GM18526 (cell line): ENCODE results near the gene EFCAB12.

Source experiments
- POLR2A ChIP-seq: IDR thresholded peaks from 3 replicates; pipeline ENCODE4 v1.6.1; 2011; ENCODE audit not compliant: insufficient read length; ENCODE audit errors: extremely low read depth

The EFCAB12 gene

GRCh38 chr3:129416415-129416814 is 12.0 kb downstream of the EFCAB12 start:
- no peak for TF ChIP-seq POLR2A

- no peak for TF ChIP-seq POLR2A
Measured at GRCh38 chr3:129415830-129416229, 12.6 kb downstream of the EFCAB12 start.

GRCh38 chr3:129415378-129415777 is 13.1 kb downstream of the EFCAB12 start:
- no peak for TF ChIP-seq POLR2A

GRCh38 chr3:129413687-129414506 is 14.5 kb downstream of the EFCAB12 start:
- TF ChIP-seq POLR2A, result no peak

- TF ChIP-seq POLR2A, result no peak
Measured at GRCh38 chr3:129412542-129413198, 15.8 kb downstream of the EFCAB12 start.

- no peak for TF ChIP-seq POLR2A
Measured at GRCh38 chr3:129410971-129411370, 17.5 kb downstream of the EFCAB12 start.

- no peak for TF ChIP-seq POLR2A
Measured at GRCh38 chr3:129409541-129409940, 18.9 kb downstream of the EFCAB12 start.

- TF ChIP-seq POLR2A, result no peak
Measured at GRCh38 chr3:129404610-129405009, 23.8 kb downstream of the EFCAB12 start.

- TF ChIP-seq POLR2A, result no peak
Measured at GRCh38 chr3:129404130-129404529, 24.3 kb downstream of the EFCAB12 start.

GRCh38 chr3:129403450-129403849 is 25.0 kb downstream of the EFCAB12 start:
- TF ChIP-seq POLR2A, result no peak

- no peak for TF ChIP-seq POLR2A
Measured at GRCh38 chr3:129402616-129403015, 25.8 kb downstream of the EFCAB12 start.

GRCh38 chr3:129402210-129402609 is 26.2 kb downstream of the EFCAB12 start:
- no peak for TF ChIP-seq POLR2A

GRCh38 chr3:129399895-129400357 is 28.5 kb downstream of the EFCAB12 start:
- TF ChIP-seq POLR2A, result no peak

GRCh38 chr3:129399145-129399894 is 29.1 kb downstream of the EFCAB12 start:
- TF ChIP-seq POLR2A, result no peak

GRCh38 chr3:129398803-129399144 is 29.7 kb downstream of the EFCAB12 start:
- no peak for TF ChIP-seq POLR2A

- TF ChIP-seq POLR2A, result no peak
Measured at GRCh38 chr3:129393271-129393670, 35.2 kb downstream of the EFCAB12 start.

GRCh38 chr3:129389572-129389937 is 38.9 kb downstream of the EFCAB12 start:
- no peak for TF ChIP-seq POLR2A

- no peak for TF ChIP-seq POLR2A
Measured at GRCh38 chr3:129387487-129387886, 40.9 kb downstream of the EFCAB12 start.
